ENCODE data around the gene SGCG. TPM values are rescaled to one million over a fixed set of nuclear protein-coding genes. Genes with fewer than 3 reads are reported as not detected.

The SGCG gene
- total RNA-seq, 1 experiment from 2014 or later: not detected

- H2BK20ac ChIP-seq (ENCODE audit: low read depth, low read length, poor library complexity, severe bottlenecking): no peak overlapping the region
- no peaks in the 10 kb centered on the region for H3K27me3 Mint-ChIP-seq (ENCODE audit: low read depth)
- no peaks in the 10 kb centered on the region for H4K20me1 ChIP-seq (ENCODE audit: control insufficient read depth, insufficient read depth, insufficient read length)
- no peak overlapping the region for H3K27ac ChIP-seq (ENCODE audit: insufficient read length, low read depth, low read length)
- peaks cover 18 to 67% (median 33%) of the 10 kb centered on the region in 3 experiments; a peak in 6 of 7 replicates for H3K36me3 Mint-ChIP-seq (ENCODE audit: insufficient read depth in 1 of 3, low read depth in 3 of 3)
- WGBS (ENCODE audit: extremely low coverage, insufficient read length, low lambda C conversion rate): no CpG with 5 or more reads among the region's 1 CpG
- H2BK120ac ChIP-seq (ENCODE audit: low read depth, low read length, poor library complexity, severe bottlenecking): no peak overlapping the region
- H3K79me2 ChIP-seq (ENCODE audit: insufficient read depth, low read length): no peaks in the 10 kb centered on the region
- no peak overlapping the region for H4K5ac ChIP-seq (ENCODE audit: insufficient read length, low read depth, low read length)
- no peak overlapping the region for H3T11ph ChIP-seq (ENCODE audit: low read length)
- H3K9me3 Mint-ChIP-seq: no peaks in the 10 kb centered on the region
- H3K23ac ChIP-seq (ENCODE audit: insufficient read length, low read depth, low read length): no peak overlapping the region
- no peaks in the 10 kb centered on the region for H3K23me2 ChIP-seq (ENCODE audit: insufficient read length, low read depth, low read length, poor library complexity, severe bottlenecking)
- no peak overlapping the region for H3K27ac Mint-ChIP-seq
- peaks cover 2 to 4% of the 10 kb centered on the region in 2 experiments; a peak in 1 of 4 replicates for H3K4me1 Mint-ChIP-seq
- H2BK12ac ChIP-seq (ENCODE audit: insufficient read length, low read depth, low read length): no peak overlapping the region
- no peak for DNase-seq
- no peaks in the 10 kb centered on the region for H3K4me1 ChIP-seq (ENCODE audit: insufficient read depth, low read length)
- H3K4me2 ChIP-seq (ENCODE audit: insufficient read depth, insufficient read length, low read length): no peak overlapping the region
- H2BK15ac ChIP-seq (ENCODE audit: low read depth, low read length): no peak overlapping the region
- H3K56ac ChIP-seq (ENCODE audit: insufficient read length, low read depth, low read length): no peak overlapping the region
- H3K14ac ChIP-seq (ENCODE audit: insufficient read depth, low read length): no peak overlapping the region
- no peaks in the 10 kb centered on the region for H3K9me3 ChIP-seq (ENCODE audit: control insufficient read depth, low read depth, low read length)
- H2AK5ac ChIP-seq (ENCODE audit: insufficient read length, low read length): no peak overlapping the region
- H3K27me3 ChIP-seq (ENCODE audit: insufficient read depth, low read length): no peaks in the 10 kb centered on the region; the same call in 1 of the 2 replicates
- H3K4ac ChIP-seq (ENCODE audit: low read depth, low read length): no peak overlapping the region
- H2AFZ ChIP-seq (ENCODE audit: low read length): no peak overlapping the region
- no peak for TF ChIP-seq CTCF (conservative IDR thresholded peaks at IDR 0.05)
- H2BK5ac ChIP-seq (ENCODE audit: insufficient read length, low read length): no peak overlapping the region
- H3K18ac ChIP-seq (ENCODE audit: insufficient read length, low read depth, low read length): no peak overlapping the region
- no peak overlapping the region for H3K4me3 Mint-ChIP-seq
- H4K91ac ChIP-seq (ENCODE audit: insufficient read length, low read depth, low read length): no peak overlapping the region
- H4K8ac ChIP-seq (replicated peaks; ENCODE audit: insufficient read length, low read depth, low read length): no peak overlapping the region
- H3K9ac ChIP-seq (ENCODE audit: extremely low read depth, insufficient read length, low read length): no peak overlapping the region
- H3K79me1 ChIP-seq (ENCODE audit: insufficient read depth, low read depth, low read length, poor library complexity, severe bottlenecking): no peaks in the 10 kb centered on the region
Measured at GRCh38 chr13:23357349-23357748, 176.6 kb downstream of the SGCG start.

Data from H9 (cell line).